Spleen (tissue), 11 donors: ENCODE data around the gene TKT. TPM values are rescaled to one million over a fixed set of nuclear protein-coding genes. Genes with fewer than 3 reads are reported as not detected.

ENCODE experiments used
- DNase-seq: peaks from one replicate; pipeline ENCODE4 v3.0.0-alpha.2; 2020
- H3K27ac ChIP-seq, 8 donors: fragments of 200-600 bp; sonication (generic) in 7 of 8; 1 replicate in 4 of 8; 2 replicates in 4 of 8; pipeline versions ENCODE4 v1.5.0 to v1.8.0; 2016 to 2021; ENCODE audit warnings: inconsistent platforms in 4 of 8, mild to moderate bottlenecking in 4 of 8, moderate library complexity in 1 of 8
- H3K27me3 ChIP-seq, 7 donors: fragments of 200-600 bp; sonication (generic) in 6 of 7; replicated peaks in 1 of 7; 1 replicate in 4 of 7; 2 replicates in 3 of 7; pipeline versions ENCODE4 v1.5.0 to v1.8.0; 2016 to 2021; ENCODE audit warnings: inconsistent platforms in 3 of 7, mild to moderate bottlenecking in 1 of 7
- H3K36me3 ChIP-seq, 6 donors: fragments of 200-600 bp; sonication (generic) in 5 of 6; 1 replicate in 4 of 6; 2 replicates in 2 of 6; pipeline versions ENCODE4 v1.5.0 to v1.8.0; 2016 to 2021; ENCODE audit warnings: inconsistent platforms in 2 of 6
- H3K4me1 ChIP-seq, 6 donors: fragments of 200-600 bp; sonication (generic) in 5 of 6; 1 replicate in 3 of 6; 2 replicates in 3 of 6; pipeline versions ENCODE4 v1.5.0 to v1.8.0; 2016 to 2021; ENCODE audit warnings: inconsistent platforms in 3 of 6
- H3K4me3 ChIP-seq, 8 donors: fragments of 200-600 bp; sonication (generic) in 7 of 8; 1 replicate in 4 of 8; 2 replicates in 4 of 8; pipeline versions ENCODE4 v1.5.0 to v1.8.0; 2016 to 2021; ENCODE audit warnings: inconsistent platforms in 4 of 8, mild to moderate bottlenecking in 4 of 8, moderate library complexity in 2 of 8
- H3K9me3 ChIP-seq, 8 donors: fragments of 200-600 bp; sonication (generic) in 7 of 8; 1 replicate in 4 of 8; 2 replicates in 4 of 8; pipeline versions ENCODE4 v1.5.0 to v1.8.0; 2016 to 2021; ENCODE audit warnings: inconsistent platforms in 4 of 8
- CTCF ChIP-seq, 11 experiments: fragments of 200-600 bp in 7 of 11; fragments of 450-650 bp in 4 of 11; sonication (generic) in 4 of 11; IDR thresholded peaks in 8 of 11; conservative IDR thresholded peaks in 3 of 11; 1 replicate in 7 of 11; 2 replicates in 4 of 11; pipeline versions ENCODE4 v1.4.0 to v1.8.0; 2016 to 2021; ENCODE audit warnings: antibody characterized with exemption in 11 of 11, inconsistent platforms in 4 of 11, mild to moderate bottlenecking in 1 of 11
- POLR2A ChIP-seq, 3 donors: fragments of 450-650 bp; IDR thresholded peaks; one replicate each; pipeline ENCODE4 v1.5.1; 2017; ENCODE audit warnings: antibody characterized with exemption in 3 of 3, mild to moderate bottlenecking in 1 of 3
- POLR2AphosphoS5 ChIP-seq, 3 donors: sonication (generic); formaldehyde crosslinking; IDR thresholded peaks; one replicate each; pipeline ENCODE4 v1.5.1; 2017; ENCODE audit warnings: antibody characterized with exemption in 3 of 3
- WGBS, 5 donors: extraction: QIAGEN DNeasy Blood & Tissue Kit in 3 of 5; methylation state at CpG; one replicate each; pipeline versions ENCODE4 v1.1.5 to v1.1.7; 2013 to 2018; 5-methylcytosine and 5-hydroxymethylcytosine counted together
- intact Hi-C: fragments of 100-400 bp; cut with DNase I; formaldehyde crosslinking; loops from one replicate; pipeline ENCODE4 v1.15.0; 2023; ENCODE audit warnings: low total_unique reads
- polyA plus RNA-seq, 3 donors: library from polyadenylated mRNA; stranded (reverse); fragments of 200-250 nt; gene quantifications; one replicate each; pipeline ENCODE4 v1.2.1, GENCODE V29; 2013
- total RNA-seq, 7 donors: library from RNA; depleted of rRNA in 3 of 7; stranded (reverse); fragments of >200 nt in 3 of 7; fragmentation: NEBNext Ultra II Directional in 4 of 7; extraction: Animal tissue kit (Norgen Biotek cat#: 25700) in 4 of 7; gene quantifications; one replicate each; pipeline versions ENCODE4 v1.1.0 to v1.2.1, GENCODE V29; 2016 to 2021
- donor health status: healthy with polysubstance abuse.
- donor health status: DM: no; HTN: no; CAD: no; lungs with moderate emphysema.
- donor health status: DM: no; HTN: no; CAD: no.
- donor health status: Bipolar disorder and iron deficiency.
- donor health status: healthy.
- donor health status: DM: no; HTN: no; CAD: no.
- donor health status: DM: yes; HTN: yes; CAD: no.

TKT gene
- total and polyA plus RNA-seq, 10 donors: 110 to 490 (median 273) TPM

GRCh38 chr3:53217175-53217574, 38.6 kb downstream of the TKT start:
- intact Hi-C loops: no loop called here
- DNase-seq: no peak

GRCh38 chr3:53216723-53217122, 39.1 kb downstream of the TKT start:
- Histone ChIP-seq H3K27me3 (no peaks in the 10 kb centered on the region), H3K27ac (no peak overlapping the region), H3K4me3 (no peak overlapping the region), H3K36me3 (no peaks in the 10 kb centered on the region), H3K4me1 (peaks cover 0 to 53% (median 6%) of the 10 kb centered on the region in 6 donors), H3K9me3 (peaks cover 0 to 6% (median 0%) of the 10 kb centered on the region in 8 donors)
- TF ChIP-seq POLR2AphosphoS5 (IDR thresholded peaks at IDR 0.05) (no peak), POLR2A (IDR thresholded peaks at IDR 0.05) (no peak), CTCF (IDR thresholded peaks at IDR 0.05 in 8 of 11, conservative IDR thresholded peaks at IDR 0.05 in 3 of 11) (no peak)
- no peak for DNase-seq
- 48 to 70% (median 59%) methylated on average over 3 of the region's 3 CpGs for WGBS, 5 donors
- intact Hi-C loops: no loop called here

More at GRCh38 chr3:53217175-53217574, 38.6 kb downstream of the TKT start:
- no peak overlapping the region for H3K4me3 ChIP-seq
- TF ChIP-seq POLR2A (IDR thresholded peaks at IDR 0.05) (no peak), POLR2AphosphoS5 (IDR thresholded peaks at IDR 0.05) (no peak), CTCF (IDR thresholded peaks at IDR 0.05 in 8 of 11, conservative IDR thresholded peaks at IDR 0.05 in 3 of 11) (no peak)
- peaks cover 0 to 6% (median 0%) of the 10 kb centered on the region in 8 donors for H3K9me3 ChIP-seq
- no peak overlapping the region for H3K27ac ChIP-seq
- H3K27me3 ChIP-seq: no peaks in the 10 kb centered on the region
- peaks cover 0 to 54% (median 9%) of the 10 kb centered on the region in 6 donors for H3K4me1 ChIP-seq
- 83 to 91% (median 87%) methylated on average over 2 of the region's 2 CpGs for WGBS, 5 donors
- peaks cover 0 to 4% (median 0%) of the 10 kb centered on the region in 6 donors for H3K36me3 ChIP-seq

- Histone ChIP-seq H3K27me3 (no peaks in the 10 kb centered on the region), H3K9me3 (peaks cover 0 to 6% (median 0%) of the 10 kb centered on the region in 8 donors), H3K4me1 (peaks cover 0 to 47% (median 6%) of the 10 kb centered on the region in 6 donors), H3K36me3 (no peaks in the 10 kb centered on the region), H3K27ac (no peak overlapping the region), H3K4me3 (no peak overlapping the region)
- 74 to 85% (median 80%) methylated on average over 2 of the region's 2 CpGs for WGBS, 5 donors
- TF ChIP-seq CTCF (IDR thresholded peaks at IDR 0.05 in 8 of 11, conservative IDR thresholded peaks at IDR 0.05 in 3 of 11): no peak
- no peak for TF ChIP-seq POLR2AphosphoS5 (IDR thresholded peaks at IDR 0.05)
- TF ChIP-seq POLR2A (IDR thresholded peaks at IDR 0.05): no peak
- no peak for DNase-seq
- intact Hi-C loops: no loop called here
These were observed 40.0 kb downstream of the TKT start for GRCh38 chr3:53215816-53216215.

GRCh38 chr3:53213276-53213675, 42.5 kb downstream of the TKT start:
- 94 to 99% (median 96%) methylated on average over 7 of the region's 7 CpGs for WGBS, 5 donors
- no peak for DNase-seq

More at GRCh38 chr3:53213276-53213675, 42.5 kb downstream of the TKT start:
- peaks cover 0 to 6% (median 0%) of the 10 kb centered on the region in 6 donors for H3K36me3 ChIP-seq
- no peak overlapping the region for H3K27ac ChIP-seq
- no peaks in the 10 kb centered on the region for H3K27me3 ChIP-seq
- peaks cover 0 to 25% (median 0%) of the 10 kb centered on the region in 6 donors for H3K4me1 ChIP-seq
- TF ChIP-seq POLR2AphosphoS5 (IDR thresholded peaks at IDR 0.05) (no peak), POLR2A (IDR thresholded peaks at IDR 0.05) (no peak), CTCF (IDR thresholded peaks at IDR 0.05 in 8 of 11, conservative IDR thresholded peaks at IDR 0.05 in 3 of 11) (no peak)
- intact Hi-C loops: no loop called here
- peaks cover 0 to 19% (median 12%) of the 10 kb centered on the region in 8 donors for H3K9me3 ChIP-seq
- no peak overlapping the region for H3K4me3 ChIP-seq
